AG04450 (cell line): Measurements from ENCODE around the gene ANXA7. TPM values are rescaled to one million over a fixed set of nuclear protein-coding genes. Genes with fewer than 3 reads are reported as not detected.

Experiments used
- CTCF ChIA-PET: fragments of 300-600, 350-600 bp; formaldehyde crosslinking; extraction: SDS; loops from one replicate; lab custom pipeline; 2022; ENCODE audit warnings: antibody characterized with exemption, inconsistent platforms; lab: Charles Lee
- POLR2A ChIA-PET: fragments of 350-600 bp; formaldehyde crosslinking; extraction: SDS; loops from one replicate; lab custom pipeline; 2021; ENCODE audit warnings: antibody characterized with exemption, inconsistent platforms; lab: Yijun Ruan, JAX
- DNase-seq: peaks from one replicate; pipeline ENCODE4 v3.0.0-alpha.2; 2011; ENCODE audit warnings: low read depth, low spot score
- H3K27ac ChIP-seq: one replicate; pipeline ENCODE4 v1.5.1; 2012; ENCODE audit warnings: low read depth, low read length, control low read depth
- H3K27me3 ChIP-seq: one replicate; pipeline ENCODE4 v1.6.0; 2012; ENCODE audit warnings: low read length; ENCODE audit not compliant: control insufficient read depth, insufficient read depth
- H3K4me3 ChIP-seq: 2 replicates; pipeline ENCODE4 v1.5.1; 2011; ENCODE audit warnings: mild to moderate bottlenecking, low read depth, low read length, control low read depth
- H3K9me3 ChIP-seq: 2 replicates; pipeline ENCODE4 v1.5.1; 2012; ENCODE audit warnings: low read length; ENCODE audit not compliant: control insufficient read depth, insufficient read depth
- CTCF ChIP-seq: IDR thresholded peaks from 2 replicates; pipeline ENCODE4 v1.5.1; 2011; ENCODE audit warnings: low read depth, low read length, control low read depth, inconsistent platforms
- polyA plus RNA-seq: library from polyadenylated mRNA; depleted of rRNA; stranded (reverse); fragments of >200 nt; gene quantifications from 2 replicates; pipeline ENCODE4 v1.2.3, GENCODE V29; 2011

The ANXA7 gene
- polyA plus RNA-seq, 1 experiment, result 117 TPM

GRCh38 chr10:73439055-73439454 is 25.2 kb upstream of the ANXA7 start:
- no peaks in the 10 kb centered on the region for H3K9me3 ChIP-seq
- DNase-seq, result peak; percentile 11
- POLR2A ChIA-PET, result no interaction called here
- H3K4me3 ChIP-seq, result no peak overlapping the region
- CTCF ChIA-PET, result no interaction called here
- TF ChIP-seq CTCF, result no peak
- no peak overlapping the region for H3K27ac ChIP-seq
- no peaks in the 10 kb centered on the region for H3K27me3 ChIP-seq

GRCh38 chr10:73433538-73433867 is 19.6 kb upstream of the ANXA7 start, which contains the start of gene MSS51:
Gene MSS51 (minus strand): TSS chr10:73433561. CDS start chr10:73428284, 5,277 bp downstream.
- no peak for DNase-seq
- Histone ChIP-seq H3K4me3 (no peak within 1 kb of the TSS), H3K27me3 (no peaks in the 10 kb centered on the region), H3K9me3 (no peaks in the 10 kb centered on the region), H3K27ac (no peak within 1 kb of the TSS)
- POLR2A ChIA-PET, result no interaction called here
- TF ChIP-seq CTCF, result no peak
- CTCF ChIA-PET, result no interaction called here

- no peaks in the 10 kb centered on the region for H3K9me3 ChIP-seq
- TF ChIP-seq CTCF, result no peak
- H3K27ac ChIP-seq, result no peak overlapping the region
- POLR2A ChIA-PET, result no interaction called here
- no peaks in the 10 kb centered on the region for H3K27me3 ChIP-seq
- CTCF ChIA-PET, result no interaction called here
- DNase-seq, result no peak
- no peak overlapping the region for H3K4me3 ChIP-seq
Measured at GRCh38 chr10:73432646-73433537, 19.0 kb upstream of the ANXA7 start.

GRCh38 chr10:73426318-73426717 is 12.5 kb upstream of the ANXA7 start:
- ChIA-PET CTCF (no interaction called here), POLR2A (no interaction called here)
- no peak for TF ChIP-seq CTCF
- H3K27ac ChIP-seq, result no peak overlapping the region
- no peaks in the 10 kb centered on the region for H3K9me3 ChIP-seq
- H3K4me3 ChIP-seq, result no peak overlapping the region
- DNase-seq, result no peak
- no peaks in the 10 kb centered on the region for H3K27me3 ChIP-seq

- H3K27me3 ChIP-seq, result no peaks in the 10 kb centered on the region
- ChIA-PET CTCF (no interaction called here), POLR2A (no interaction called here)
- TF ChIP-seq CTCF, result no peak
- H3K27ac ChIP-seq, result no peak overlapping the region
- DNase-seq, result no peak
- H3K9me3 ChIP-seq, result no peaks in the 10 kb centered on the region
- H3K4me3 ChIP-seq, result no peak overlapping the region
Measured at GRCh38 chr10:73424478-73424877, 10.6 kb upstream of the ANXA7 start.
